Stomach (tissue), 9 donors: Measurements from ENCODE around the gene PLXNA2. TPM values are rescaled to one million over a fixed set of nuclear protein-coding genes. Genes with fewer than 3 reads are reported as not detected.

Experiments
- DNase-seq, 2 donors: peaks; one replicate each; pipeline versions ENCODE4 v3.0.0 to v3.0.0-alpha.2; 2013 to 2019
- H3K27ac ChIP-seq, 5 donors: fragments of 200-600 bp in 4 of 5; sonication (generic) in 4 of 5; one replicate each; pipeline ENCODE4 v1.5.1; 2013 to 2019; ENCODE audit warnings: mild to moderate bottlenecking in 1 of 5, moderate library complexity in 1 of 5
- H3K27me3 ChIP-seq, 3 donors: fragments of 200-600 bp; sonication (generic); one replicate each; pipeline ENCODE4 v1.5.1; 2017 to 2019; ENCODE audit warnings: mixed run types in 1 of 3
- H3K36me3 ChIP-seq, 4 donors: fragments of 200-600 bp; sonication (generic); 1 replicate in 3 of 4; 2 replicates in 1 of 4; pipeline ENCODE4 v1.5.1; 2016 to 2019
- H3K4me1 ChIP-seq, 4 donors: fragments of 200-600 bp; sonication (generic); one replicate each; pipeline ENCODE4 v1.5.1; 2016 to 2019
- H3K4me3 ChIP-seq, 4 donors: fragments of 200-600 bp; sonication (generic) in 3 of 4; one replicate each; pipeline ENCODE4 v1.5.1; 2016 to 2019; ENCODE audit warnings: mild to moderate bottlenecking in 1 of 4
- H3K9me3 ChIP-seq, 4 donors: fragments of 200-600 bp; sonication (generic); one replicate each; pipeline ENCODE4 v1.5.1; 2016 to 2019
- EP300 ChIP-seq: sonication (generic); formaldehyde crosslinking; IDR thresholded peaks from one replicate; pipeline ENCODE4 v1.6.1; 2017; ENCODE audit warnings: antibody characterized with exemption
- POLR2A ChIP-seq, 4 donors: fragments of 450-650 bp; IDR thresholded peaks; one replicate each; pipeline ENCODE4 v1.6.1; 2016; ENCODE audit warnings: antibody characterized with exemption in 4 of 4, control low read depth in 2 of 4, mild to moderate bottlenecking in 1 of 4, moderate library complexity in 1 of 4
- POLR2AphosphoS5 ChIP-seq, 3 donors: sonication (generic); formaldehyde crosslinking; IDR thresholded peaks; one replicate each; pipeline ENCODE4 v1.6.1; 2016; ENCODE audit warnings: antibody characterized with exemption in 3 of 3
- WGBS, 5 donors: extraction: QIAGEN DNeasy Blood & Tissue Kit in 3 of 5; methylation state at CpG; one replicate each; pipeline versions ENCODE4 v1.1.5 to v1.1.7; 2013 to 2018; 5-methylcytosine and 5-hydroxymethylcytosine counted together
- intact Hi-C: fragments of 100-400 bp; cut with DNase I; formaldehyde crosslinking; loops from one replicate; pipeline ENCODE4 v1.15.1; 2023; ENCODE audit warnings: low total_unique reads
- polyA plus RNA-seq, 3 donors: library from polyadenylated mRNA; stranded (reverse); fragments of 200-250 nt; gene quantifications; one replicate each; pipeline ENCODE4 v1.2.3, GENCODE V29; 2013
- total RNA-seq, 5 donors: library from RNA; depleted of rRNA; stranded (reverse); fragments of >200 nt; gene quantifications; one replicate each; pipeline versions ENCODE4 v1.1.0 to v1.2.3, GENCODE V29; 2014 to 2016
- TF ChIP-seq, protein P1 (sequence below), 7 experiments: fragments of 450-650 bp in 4 of 7; fragments of 200-600 bp in 3 of 7; sonication (generic) in 3 of 7; IDR thresholded peaks; one replicate each; pipeline ENCODE4 v1.5.1; 2016 to 2019; ENCODE audit warnings: antibody characterized with exemption in 7 of 7, control low read depth in 2 of 7, mild to moderate bottlenecking in 1 of 7
- donor health status: healthy with polysubstance abuse.
- donor health status: Bipolar disorder and iron deficiency.
- donor health status: healthy.

Gene PLXNA2
- total and polyA plus RNA-seq, 8 donors = 2.7 to 185 (median 28.7) TPM

DNA sequence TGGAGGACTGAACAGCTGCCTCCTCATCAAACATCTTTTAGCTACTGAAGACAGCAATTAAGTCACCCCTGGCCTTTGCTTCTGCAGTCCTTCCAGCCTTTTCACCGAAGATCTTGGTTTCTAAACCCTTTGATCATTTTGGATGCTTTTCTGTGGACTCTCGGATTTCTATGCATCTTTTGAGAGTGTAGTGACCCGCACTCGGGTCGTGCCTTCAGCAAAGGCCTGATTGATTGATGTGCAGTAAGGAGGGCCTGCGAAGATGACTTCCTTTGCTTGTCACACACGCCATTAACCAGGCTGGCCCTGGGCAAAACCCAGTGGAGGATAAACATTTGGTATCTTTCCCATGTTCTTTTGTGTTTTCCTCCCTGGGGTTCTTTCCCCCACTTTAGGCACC lies 175.8 kb downstream of the PLXNA2 start:
- Histone ChIP-seq H3K9me3 (no peaks in the 10 kb centered on the region), H3K4me3 (no peak overlapping the region), H3K27me3 (no peaks in the 10 kb centered on the region), H3K27ac (no peak overlapping the region), H3K36me3 (peaks cover 5 to 100% (median 96%) of the 10 kb centered on the region in 4 donors), H3K4me1 (no peaks in the 10 kb centered on the region)
- WGBS, 5 donors = 84 to 89% (median 84%) methylated on average over 7 of the region's 7 CpGs
- intact Hi-C loops = no loop called here
- no peak for TF ChIP-seq POLR2AphosphoS5 (IDR thresholded peaks at IDR 0.05)
- TF ChIP-seq EP300 = no peak
- TF ChIP-seq, protein P1, sequence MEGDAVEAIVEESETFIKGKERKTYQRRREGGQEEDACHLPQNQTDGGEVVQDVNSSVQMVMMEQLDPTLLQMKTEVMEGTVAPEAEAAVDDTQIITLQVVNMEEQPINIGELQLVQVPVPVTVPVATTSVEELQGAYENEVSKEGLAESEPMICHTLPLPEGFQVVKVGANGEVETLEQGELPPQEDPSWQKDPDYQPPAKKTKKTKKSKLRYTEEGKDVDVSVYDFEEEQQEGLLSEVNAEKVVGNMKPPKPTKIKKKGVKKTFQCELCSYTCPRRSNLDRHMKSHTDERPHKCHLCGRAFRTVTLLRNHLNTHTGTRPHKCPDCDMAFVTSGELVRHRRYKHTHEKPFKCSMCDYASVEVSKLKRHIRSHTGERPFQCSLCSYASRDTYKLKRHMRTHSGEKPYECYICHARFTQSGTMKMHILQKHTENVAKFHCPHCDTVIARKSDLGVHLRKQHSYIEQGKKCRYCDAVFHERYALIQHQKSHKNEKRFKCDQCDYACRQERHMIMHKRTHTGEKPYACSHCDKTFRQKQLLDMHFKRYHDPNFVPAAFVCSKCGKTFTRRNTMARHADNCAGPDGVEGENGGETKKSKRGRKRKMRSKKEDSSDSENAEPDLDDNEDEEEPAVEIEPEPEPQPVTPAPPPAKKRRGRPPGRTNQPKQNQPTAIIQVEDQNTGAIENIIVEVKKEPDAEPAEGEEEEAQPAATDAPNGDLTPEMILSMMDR (IDR thresholded peaks at IDR 0.05) = no peak
- TF ChIP-seq POLR2A (IDR thresholded peaks at IDR 0.05) = no peak
- no peak for DNase-seq

DNA sequence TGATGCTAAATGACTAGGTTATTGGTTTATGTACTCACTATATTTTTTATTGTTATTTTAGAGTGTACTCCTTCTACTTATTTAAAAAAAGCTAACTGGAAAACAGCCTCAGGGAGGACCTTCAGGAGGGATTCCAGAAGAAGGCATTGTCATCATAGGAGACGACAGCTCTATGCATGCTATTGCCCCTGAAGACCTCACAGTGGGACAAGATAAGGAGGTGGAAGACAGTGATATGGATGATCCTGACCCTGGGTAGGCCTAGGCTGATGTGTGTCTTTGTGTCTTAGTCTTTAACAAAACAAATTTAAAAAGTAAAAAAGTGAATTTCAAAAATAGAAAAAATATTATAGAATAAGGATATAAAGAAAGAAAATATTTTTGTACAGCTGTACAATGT lies 177.6 kb downstream of the PLXNA2 start:
- WGBS, 5 donors = 78 to 93% (median 88%) methylated on average over 1 of the region's 1 CpG
- no peak for DNase-seq
- no peaks in the 10 kb centered on the region for H3K9me3 ChIP-seq
- no peaks in the 10 kb centered on the region for H3K4me1 ChIP-seq
- H3K27ac ChIP-seq = no peak overlapping the region
- H3K36me3 ChIP-seq = peaks cover 5 to 97% (median 88%) of the 10 kb centered on the region in 4 donors
- no peaks in the 10 kb centered on the region for H3K27me3 ChIP-seq
- intact Hi-C loops = no loop called here
- TF ChIP-seq, protein P1 (IDR thresholded peaks at IDR 0.05) = no peak
- TF ChIP-seq POLR2A (IDR thresholded peaks at IDR 0.05) = no peak
- TF ChIP-seq POLR2AphosphoS5 (IDR thresholded peaks at IDR 0.05) = no peak
- TF ChIP-seq EP300 = no peak
- no peak overlapping the region for H3K4me3 ChIP-seq

- TF ChIP-seq, protein P1 (IDR thresholded peaks at IDR 0.05) = no peak
- TF ChIP-seq EP300 = no peak
- no peak for TF ChIP-seq POLR2A (IDR thresholded peaks at IDR 0.05)
- no peak for TF ChIP-seq POLR2AphosphoS5 (IDR thresholded peaks at IDR 0.05)
- Histone ChIP-seq H3K27ac (no peak overlapping the region), H3K4me3 (no peak overlapping the region), H3K27me3 (no peaks in the 10 kb centered on the region), H3K4me1 (no peaks in the 10 kb centered on the region), H3K36me3 (peaks cover 5 to 95% (median 83%) of the 10 kb centered on the region in 4 donors), H3K9me3 (no peaks in the 10 kb centered on the region)
- intact Hi-C loops = no loop called here
- no peak for DNase-seq
Measured at GRCh38 chr1:208065862-208066261, 178.3 kb downstream of the PLXNA2 start.

GRCh38 chr1:208061632-208062031 lies 182.6 kb downstream of the PLXNA2 start:
- whole genome bisulfite sequencing, 5 donors = 53 to 66% (median 60%) methylated on average over 3 of the region's 3 CpGs
- H3K4me3 ChIP-seq = no peak overlapping the region
- intact Hi-C loops = no loop called here
- DNase-seq = no peak
- no peaks in the 10 kb centered on the region for H3K9me3 ChIP-seq
- H3K27me3 ChIP-seq = no peaks in the 10 kb centered on the region
- TF ChIP-seq, protein P1 (IDR thresholded peaks at IDR 0.05) = no peak
- no peak overlapping the region for H3K27ac ChIP-seq
- H3K4me1 ChIP-seq = peaks cover 0 to 16% (median 3%) of the 10 kb centered on the region in 4 donors
- peaks cover 22 to 95% (median 83%) of the 10 kb centered on the region in 4 donors for H3K36me3 ChIP-seq
